ENCODE results near the gene WNT8A.

GRCh38 chr5:138128334-138128733 is 44.5 kb downstream of the WNT8A start:
- TF ChIP-seq ATF3 (IDR thresholded peaks at IDR 0.05) (no peak), POLR2A (IDR thresholded peaks at IDR 0.05; ENCODE audit: borderline replicate concordance, extremely low read depth, insufficient read depth, insufficient read length) (no peak), CTCF (IDR thresholded peaks at IDR 0.05 in 2 of 3, conservative IDR thresholded peaks at IDR 0.05 in 1 of 3; ENCODE audit: borderline replicate concordance in 1 of 3, insufficient read depth in 1 of 3, low read depth in 2 of 3, low read length in 2 of 3) (no peak), EZH2phosphoT487 (IDR thresholded peaks at IDR 0.05; ENCODE audit: borderline replicate concordance) (no peak), EZH2 (IDR thresholded peaks at IDR 0.05) (no peak), POLR2AphosphoS5 (IDR thresholded peaks at IDR 0.05; ENCODE audit: low read depth, low read length) (no peak), MAX (IDR thresholded peaks at IDR 0.05) (no peak), ELF1 (IDR thresholded peaks at IDR 0.05; ENCODE audit: borderline replicate concordance, low read depth) (no peak), SIN3A (IDR thresholded peaks at IDR 0.05; ENCODE audit: low read depth) (no peak), CEBPB (IDR thresholded peaks at IDR 0.05; ENCODE audit: low read depth) (no peak), ZFX (IDR thresholded peaks at IDR 0.05) (no peak)
